ENCODE measurements around the gene STAC3. TPM values are rescaled to one million over a fixed set of nuclear protein-coding genes. Genes with fewer than 3 reads are reported as not detected.

STAC3 gene
- total and polyA plus RNA-seq, 10 of the 15 experiments (the other 5 are each of a cell fraction or from before 2014, with no cell fraction given) = 0.49 to 9.9 (median 3.8) TPM

DNA sequence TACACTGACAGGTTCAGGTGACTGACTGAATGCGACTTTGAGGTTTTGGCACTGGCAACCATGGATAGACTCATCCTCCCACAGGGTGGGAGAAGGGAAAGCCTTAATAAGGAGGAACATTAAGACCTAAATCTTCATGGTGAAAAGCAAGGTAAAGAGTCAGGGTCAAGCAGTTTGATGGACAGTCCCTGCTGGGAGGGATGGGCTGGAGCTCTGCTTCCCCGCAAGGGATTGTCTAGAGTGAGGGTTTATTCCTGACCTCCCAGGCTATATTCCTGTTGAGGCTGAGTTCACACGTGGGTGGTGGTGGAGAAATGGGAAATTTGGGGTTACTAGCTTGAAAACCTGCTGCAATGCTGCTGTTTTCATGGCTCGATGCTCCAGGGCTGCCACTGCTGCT, 9.4 kb upstream of the STAC3 start (continued):
- TF ChIP-seq STAT1 (conservative IDR thresholded peaks at IDR 0.05) (no peak), NFYB (IDR thresholded peaks at IDR 0.05; ENCODE audit: insufficient read depth, low read depth, low read length) (no peak), JUNB (IDR thresholded peaks at IDR 0.05) (no peak)

GRCh38 chr12:57258977-57259970, 8.3 kb upstream of the STAC3 start:
- no TSS peak for BruUV-seq (replicated peaks)
- Histone ChIP-seq H3K4me3 (no peak overlapping the region), H3K27ac (ENCODE audit: control insufficient read depth, insufficient read depth) (no peak overlapping the region), H3K36me3 (ENCODE audit: control insufficient read depth in 2 of 2, insufficient read depth in 2 of 2, low read length in 1 of 2) (peaks cover 0 to 7% of the 10 kb centered on the region in 2 experiments; a peak in 3 of 4 replicates), H3K4me2 (ENCODE audit: control insufficient read depth, insufficient read depth) (no peak overlapping the region), H3K9ac (ENCODE audit: control insufficient read depth, insufficient read depth, low read length) (no peak overlapping the region), H3K27me3 (replicated peaks in 1 of 2; ENCODE audit: control insufficient read depth in 2 of 2, insufficient read depth in 2 of 2, low read length in 1 of 2) (no peaks in the 10 kb centered on the region), H3K4me1 (ENCODE audit: control insufficient read depth, insufficient read depth, low read length) (no peaks in the 10 kb centered on the region), H2AFZ (ENCODE audit: control insufficient read depth, low read depth, low read length) (no peak overlapping the region), H4K20me1 (ENCODE audit: control insufficient read depth, insufficient read depth) (no peaks in the 10 kb centered on the region), H3K9me3 (replicated peaks; ENCODE audit: control insufficient read depth, insufficient read depth, low read length) (no peaks in the 10 kb centered on the region), H3K79me2 (ENCODE audit: control insufficient read depth, insufficient read depth, low read length) (no peaks in the 10 kb centered on the region)
- ChIA-PET POLR2A (interaction anchor here (0.6 kb wide), 1 partner anchor 238 kb away, joined by 4 read pairs; no protein-coding TSS in a partner anchor), CTCF (interaction anchor here (0.9 to 9.4 kb wide), 3 partner anchors 16 to 195 kb away, joined by 3 to 210 read pairs (median 15); partner anchors contain the start of gene INHBE), SMC1A (ENCODE audit: uncharacterized antibody, unreplicated experiment) (interaction anchor here (2.7 to 9.5 kb wide), 2 partner anchors 194 to 199 kb away, joined by 11 to 134 read pairs; partner anchors contain the start of gene INHBE), RAD21 (ENCODE audit: unreplicated experiment) (interaction anchor here (2.9 kb wide), 1 partner anchor 193 kb away, joined by 20 read pairs; no protein-coding TSS in a partner anchor)
- in situ Hi-C loops (cut with MboI) (no loop called here), intact Hi-C loops (cut with micrococcal nuclease; ENCODE audit: unreplicated experiment) (no loop called here)
- ATAC-seq (no peak), FAIRE-seq (no peak), DNase-seq (ENCODE audit: low read depth, low spot score) (no peak)
- WGBS (ENCODE audit: insufficient coverage, insufficient replicate concordance, low lambda C conversion rate, missing lambda C conversion rate) = 78% methylated on average over 6 of the region's 6 CpGs
- TF ChIP-seq ZSCAN29 (IDR thresholded peaks at IDR 0.05) (no peak), PBX3 (IDR thresholded peaks at IDR 0.05; ENCODE audit: insufficient replicate concordance, low read depth, low read length) (no peak), ATF3 (IDR thresholded peaks at IDR 0.05; ENCODE audit: borderline replicate concordance, extremely low read depth, low read depth, low read length) (no peak), MTA3 (IDR thresholded peaks at IDR 0.05; ENCODE audit: borderline replicate concordance, low read length) (no peak), ZNF207 (IDR thresholded peaks at IDR 0.05; ENCODE audit: borderline replicate concordance) (no peak), CUX1 (IDR thresholded peaks at IDR 0.05; ENCODE audit: insufficient replicate concordance, low read depth, low read length) (no peak), NRF1 (conservative IDR thresholded peaks at IDR 0.05; ENCODE audit: low read depth, low read length) (no peak), POLR2AphosphoS5 (IDR thresholded peaks at IDR 0.05; ENCODE audit: low read length) (no peak)
- TF ChIP-seq, protein P1, sequence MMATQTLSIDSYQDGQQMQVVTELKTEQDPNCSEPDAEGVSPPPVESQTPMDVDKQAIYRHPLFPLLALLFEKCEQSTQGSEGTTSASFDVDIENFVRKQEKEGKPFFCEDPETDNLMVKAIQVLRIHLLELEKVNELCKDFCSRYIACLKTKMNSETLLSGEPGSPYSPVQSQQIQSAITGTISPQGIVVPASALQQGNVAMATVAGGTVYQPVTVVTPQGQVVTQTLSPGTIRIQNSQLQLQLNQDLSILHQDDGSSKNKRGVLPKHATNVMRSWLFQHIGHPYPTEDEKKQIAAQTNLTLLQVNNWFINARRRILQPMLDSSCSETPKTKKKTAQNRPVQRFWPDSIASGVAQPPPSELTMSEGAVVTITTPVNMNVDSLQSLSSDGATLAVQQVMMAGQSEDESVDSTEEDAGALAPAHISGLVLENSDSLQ (IDR thresholded peaks at IDR 0.05) = no peak

Measured in GM12878 (cell line).